Measurements from ENCODE around the gene C4A. TPM values are rescaled to one million over a fixed set of nuclear protein-coding genes. Genes with fewer than 3 reads are reported as not detected.

The C4A gene
- total and polyA plus RNA-seq, 12 donors, result 30.1 to 367 (median 57.4) TPM

GRCh38 chr6:31948753-31949413 is 33.0 kb upstream of the C4A start:
- Histone ChIP-seq H3K27ac (no peak overlapping the region), H3K4me1 (peaks cover 0 to 18% (median 4%) of the 10 kb centered on the region in 9 donors), H3K9me3 (no peaks in the 10 kb centered on the region), H3K4me3 (no peak overlapping the region), H3K27me3 (peaks cover 0 to 8% (median 0%) of the 10 kb centered on the region in 7 donors), H3K36me3 (peaks cover 0 to 38% (median 18%) of the 10 kb centered on the region in 9 donors)
- DNase-seq, result no peak
- ATAC-seq, result no peak
- TF ChIP-seq CTCF (IDR thresholded peaks at IDR 0.05), result no peak
- intact Hi-C loops (cut with DNase I), result loop anchor here in 2 of 10 donors (10.0 kb wide), 2 partner anchors 264 to 274 kb away; partner anchors contain the start of gene LY6G5C (in 1 of the 2)
- WGBS, 2 donors, result 84 to 88% methylated on average over 6 of the region's 6 CpGs

- 71 to 85% methylated on average over 7 of the region's 7 CpGs for WGBS, 2 donors
- intact Hi-C loops (cut with DNase I), result loop anchor here in 9 of 10 donors (5.0 to 10.0 kb wide), 8 partner anchors 45 to 405 kb away; partner anchors contain the start of genes LY6G5C (in 5 of the 9), ZBTB12 (in 5 of the 9), ATP6V1G2 (in 3 of the 9) and DDX39B (in 3 of the 9)
Measured at GRCh38 chr6:31949926-31950548, 31.8 kb upstream of the C4A start.

GRCh38 chr6:31952140-31952805 is 29.6 kb upstream of the C4A start:
- intact Hi-C loops (cut with DNase I), result loop anchor here in 8 of 10 donors (5.0 to 10.0 kb wide), 6 partner anchors 47 to 407 kb away; partner anchors contain the start of genes ZBTB12 (in 5 of the 8), LY6G5C (in 4 of the 8), ATP6V1G2 (in 3 of the 8) and DDX39B (in 3 of the 8)
- TF ChIP-seq CTCF (IDR thresholded peaks at IDR 0.05), result peak; percentile 46 to 86 (median 70)
- H3K4me3 ChIP-seq, result no peak overlapping the region
- H3K9me3 ChIP-seq, result no peaks in the 10 kb centered on the region
- WGBS, 2 donors, result 53 to 66% methylated on average over 5 of the region's 5 CpGs
- peaks cover 0 to 72% (median 42%) of the 10 kb centered on the region in 9 donors for H3K36me3 ChIP-seq
- no peaks in the 10 kb centered on the region for H3K27me3 ChIP-seq
- peak overlapping the region in 1 of 10 donors; percentile 11 for H3K27ac ChIP-seq
- peaks cover 0 to 2% (median 0%) of the 10 kb centered on the region in 9 donors for H3K4me1 ChIP-seq
- peak in 7 of 8 donors; percentile 23 to 72 (median 68) for ATAC-seq
- DNase-seq, result peak in 1 of 2 donors; percentile 62

More at GRCh38 chr6:31949926-31950548, 31.8 kb upstream of the C4A start:
- Histone ChIP-seq H3K9me3 (no peaks in the 10 kb centered on the region), H3K4me3 (no peak overlapping the region), H3K27me3 (no peaks in the 10 kb centered on the region), H3K4me1 (peaks cover 0 to 15% (median 4%) of the 10 kb centered on the region in 9 donors), H3K27ac (no peak overlapping the region), H3K36me3 (peaks cover 0 to 50% (median 28%) of the 10 kb centered on the region in 9 donors)
- ATAC-seq (no peak), DNase-seq (no peak)
- no peak for TF ChIP-seq CTCF (IDR thresholded peaks at IDR 0.05)

GRCh38 chr6:31952890-31953289 is 29.0 kb upstream of the C4A start:
- 69 to 78% methylated on average over 5 of the region's 5 CpGs for WGBS, 2 donors
- Histone ChIP-seq H3K36me3 (peaks cover 0 to 72% (median 42%) of the 10 kb centered on the region in 9 donors), H3K27ac (peak overlapping the region in 2 of 10 donors; percentile 11 to 31), H3K4me1 (peaks cover 2 to 8% (median 5%) of the 10 kb centered on the region in 9 donors), H3K4me3 (no peak overlapping the region), H3K27me3 (no peaks in the 10 kb centered on the region), H3K9me3 (no peaks in the 10 kb centered on the region)
- intact Hi-C loops (cut with DNase I), result loop anchor here in 8 of 10 donors (5.0 to 10.0 kb wide), 6 partner anchors 48 to 408 kb away; partner anchors contain the start of genes ZBTB12 (in 5 of the 8), LY6G5C (in 4 of the 8), ATP6V1G2 (in 3 of the 8) and DDX39B (in 3 of the 8)
- DNase-seq (no peak), ATAC-seq (no peak)
- no peak for TF ChIP-seq CTCF (IDR thresholded peaks at IDR 0.05)
